Endodermal cell (in vitro differentiated cells): ENCODE measurements around the gene AUTS2. TPM values are rescaled to one million over a fixed set of nuclear protein-coding genes. Genes with fewer than 3 reads are reported as not detected.

Source experiments
- DNase-seq: peaks from one replicate; pipeline ENCODE4 v3.0.0-alpha.2; 2017
- H3K27ac ChIP-seq: 2 replicates; pipeline ENCODE4 v1.5.1; 2013; ENCODE audit warnings: mild to moderate bottlenecking, low read depth, low read length, moderate library complexity
- H3K27me3 ChIP-seq: 2 replicates; pipeline ENCODE4 v1.6.1; 2013; ENCODE audit warnings: mild to moderate bottlenecking, low read length, moderate library complexity; ENCODE audit not compliant: insufficient read depth, control insufficient read depth, poor library complexity, severe bottlenecking
- H3K36me3 ChIP-seq: 2 replicates; pipeline ENCODE4 v1.7.0; 2013; ENCODE audit warnings: mild to moderate bottlenecking, low read length, moderate library complexity; ENCODE audit not compliant: control insufficient read depth, insufficient read depth
- H3K4me1 ChIP-seq: one replicate; pipeline ENCODE4 v1.7.0; 2013; ENCODE audit warnings: low read length; ENCODE audit not compliant: control insufficient read depth, insufficient read depth
- H3K4me3 ChIP-seq: 2 replicates; pipeline ENCODE4 v1.5.1; 2013; ENCODE audit warnings: mild to moderate bottlenecking, low read length, moderate library complexity
- H3K9ac ChIP-seq: 2 replicates; pipeline ENCODE4 v1.6.1; 2013; ENCODE audit warnings: mild to moderate bottlenecking, low read length, moderate library complexity; ENCODE audit not compliant: poor library complexity, severe bottlenecking; ENCODE audit errors: extremely low read depth
- H3K9me3 ChIP-seq: 2 replicates; pipeline ENCODE4 v1.6.1; 2013; ENCODE audit warnings: mild to moderate bottlenecking, low read length, moderate library complexity; ENCODE audit not compliant: control insufficient read depth
- H3K27ac Mint-ChIP-seq: 2 replicates; pipeline ENCODE4 v1.8.0; 2020; ENCODE audit warnings: mixed read lengths
- H3K27me3 Mint-ChIP-seq: 2 replicates; pipeline ENCODE4 v1.8.0; 2021; ENCODE audit warnings: mild to moderate bottlenecking, mixed read lengths; ENCODE audit not compliant: insufficient read depth
- H3K36me3 Mint-ChIP-seq: 2 replicates; pipeline ENCODE4 v1.8.0; 2020; ENCODE audit warnings: low read depth, mixed read lengths
- H3K4me1 Mint-ChIP-seq: 2 replicates; pipeline ENCODE4 v1.8.0; 2020; ENCODE audit warnings: mixed read lengths
- H3K4me3 Mint-ChIP-seq: 2 replicates; pipeline ENCODE4 v1.8.0; 2020; ENCODE audit warnings: mild to moderate bottlenecking, moderate library complexity, mixed read lengths
- H3K9me3 Mint-ChIP-seq: 2 replicates; pipeline ENCODE4 v1.8.0; 2020; ENCODE audit warnings: mild to moderate bottlenecking, mixed read lengths
- CTCF ChIP-seq: fragments of 200-600 bp; sonication (generic); conservative IDR thresholded peaks from 2 replicates; pipeline ENCODE4 v1.5.0; 2021; ENCODE audit warnings: antibody characterized with exemption, mild to moderate bottlenecking
- WGBS, 2 experiments: methylation state at CpG; one replicate each; pipeline versions ENCODE4 v1.1.5 to v1.1.7; 2013; ENCODE audit warnings: missing lambda C conversion rate in 2 of 2, mixed read lengths in 1 of 2; ENCODE audit not compliant: insufficient coverage in 1 of 2, insufficient read length in 1 of 2; 5-methylcytosine and 5-hydroxymethylcytosine counted together
- total RNA-seq, 2 donors: library from RNA; stranded (reverse); fragmentation: NEBNext Ultra II Directional in 1 of 2; extraction: Animal tissue kit (Norgen Biotek cat#: 25700) in 1 of 2; gene quantifications; 2 replicates in 1 of 2; 3 replicates in 1 of 2; pipeline ENCODE4 v1.2.1, GENCODE V29; 2021

AUTS2 gene
- total RNA-seq, 2 donors from 2014 or later, result 76.8 to 106 TPM

GRCh38 chr7:70763961-70764691, 1165.9 kb downstream of the AUTS2 start:
- WGBS, 2 experiments, result 90 to 98% methylated on average over 7 to 17 of the region's 17 CpGs
- Mint-ChIP-seq H3K9me3 (no peaks in the 10 kb centered on the region), H3K4me1 (peaks cover 5% of the 10 kb centered on the region), H3K36me3 (peaks cover 63% of the 10 kb centered on the region), H3K27ac (no peak overlapping the region), H3K27me3 (no peaks in the 10 kb centered on the region), H3K4me3 (no peak overlapping the region)
- no peak for TF ChIP-seq CTCF
- no peak overlapping the region for H3K4me3 ChIP-seq
- no peaks in the 10 kb centered on the region for H3K4me1 ChIP-seq
- no peaks in the 10 kb centered on the region for H3K9me3 ChIP-seq
- no peak overlapping the region for H3K9ac ChIP-seq
- no peaks in the 10 kb centered on the region for H3K27me3 ChIP-seq
- H3K27ac ChIP-seq, result peak overlapping the region; percentile 27
- no peak for DNase-seq
- H3K36me3 ChIP-seq, result peaks cover 78% of the 10 kb centered on the region

- H3K36me3 ChIP-seq, result peaks cover 76% of the 10 kb centered on the region
These were observed 1166.5 kb downstream of the AUTS2 start for GRCh38 chr7:70764701-70765208.

GRCh38 chr7:70765651-70766050, 1167.4 kb downstream of the AUTS2 start:
- no peak for TF ChIP-seq CTCF
- Mint-ChIP-seq H3K9me3 (no peaks in the 10 kb centered on the region), H3K36me3 (peaks cover 69% of the 10 kb centered on the region), H3K27me3 (no peaks in the 10 kb centered on the region), H3K4me3 (no peak overlapping the region), H3K4me1 (peaks cover 5% of the 10 kb centered on the region), H3K27ac (no peak overlapping the region)
- peaks cover 80% of the 10 kb centered on the region for H3K36me3 ChIP-seq
- no peaks in the 10 kb centered on the region for H3K27me3 ChIP-seq
- H3K27ac ChIP-seq, result no peak overlapping the region
- no peak overlapping the region for H3K9ac ChIP-seq
- 90 to 93% methylated on average over 3 to 7 of the region's 7 CpGs for WGBS, 2 experiments
- H3K9me3 ChIP-seq, result no peaks in the 10 kb centered on the region
- H3K4me3 ChIP-seq, result no peak overlapping the region
- no peaks in the 10 kb centered on the region for H3K4me1 ChIP-seq
- DNase-seq, result no peak

More at GRCh38 chr7:70764701-70765208, 1166.5 kb downstream of the AUTS2 start:
- Histone ChIP-seq H3K9me3 (no peaks in the 10 kb centered on the region), H3K4me3 (no peak overlapping the region), H3K4me1 (no peaks in the 10 kb centered on the region), H3K9ac (no peak overlapping the region), H3K27ac (no peak overlapping the region), H3K27me3 (no peaks in the 10 kb centered on the region)
- H3K9me3 Mint-ChIP-seq, result no peaks in the 10 kb centered on the region
- peak overlapping the region; percentile 46 for H3K27ac Mint-ChIP-seq
- no peaks in the 10 kb centered on the region for H3K27me3 Mint-ChIP-seq
- DNase-seq, result no peak
- no peak for TF ChIP-seq CTCF
- 93 to 100% methylated on average over 6 to 15 of the region's 15 CpGs for WGBS, 2 experiments
- H3K4me1 Mint-ChIP-seq, result peaks cover 5% of the 10 kb centered on the region
- H3K4me3 Mint-ChIP-seq, result no peak overlapping the region
- peaks cover 61% of the 10 kb centered on the region for H3K36me3 Mint-ChIP-seq
